Measurements from ENCODE around the gene SLC38A11.

The SLC38A11 gene

GRCh38 chr2:164887434-164888144 lies 67.7 kb downstream of the SLC38A11 start:
- H3K4me1 ChIP-seq (ENCODE audit: control insufficient read depth, insufficient read depth, low read length), result no peaks in the 10 kb centered on the region
- H3K9me3 ChIP-seq (ENCODE audit: control insufficient read depth, insufficient read depth, low read length), result no peaks in the 10 kb centered on the region
- no peaks in the 10 kb centered on the region for H3K27me3 ChIP-seq (ENCODE audit: control insufficient read depth, insufficient read depth, low read length)
- no peak overlapping the region for H3K4me3 ChIP-seq (ENCODE audit: low read depth, low read length)
- H3K9ac ChIP-seq (ENCODE audit: low read depth, low read length), result no peak overlapping the region
- no peaks in the 10 kb centered on the region for H3K36me3 ChIP-seq (ENCODE audit: control insufficient read depth, insufficient read depth, low read length)

GRCh38 chr2:164882276-164882675 lies 73.0 kb downstream of the SLC38A11 start:
- no peaks in the 10 kb centered on the region for H3K36me3 ChIP-seq (ENCODE audit: control insufficient read depth, insufficient read depth, low read length)
- no peak overlapping the region for H3K4me3 ChIP-seq (ENCODE audit: low read depth, low read length)
- no peaks in the 10 kb centered on the region for H3K9me3 ChIP-seq (ENCODE audit: control insufficient read depth, insufficient read depth, low read length)
- no peak overlapping the region for H3K9ac ChIP-seq (ENCODE audit: low read depth, low read length)
- no peaks in the 10 kb centered on the region for H3K4me1 ChIP-seq (ENCODE audit: control insufficient read depth, insufficient read depth, low read length)
- H3K27me3 ChIP-seq (ENCODE audit: control insufficient read depth, insufficient read depth, low read length), result no peaks in the 10 kb centered on the region

- Histone ChIP-seq H3K9ac (ENCODE audit: low read depth, low read length) (no peak overlapping the region), H3K36me3 (ENCODE audit: control insufficient read depth, insufficient read depth, low read length) (no peaks in the 10 kb centered on the region), H3K4me1 (ENCODE audit: control insufficient read depth, insufficient read depth, low read length) (no peaks in the 10 kb centered on the region), H3K4me3 (ENCODE audit: low read depth, low read length) (no peak overlapping the region), H3K9me3 (ENCODE audit: control insufficient read depth, insufficient read depth, low read length) (no peaks in the 10 kb centered on the region), H3K27me3 (ENCODE audit: control insufficient read depth, insufficient read depth, low read length) (no peaks in the 10 kb centered on the region)
These were observed 73.8 kb downstream of the SLC38A11 start for GRCh38 chr2:164881524-164881923.

GRCh38 chr2:164879901-164880535 lies 75.3 kb downstream of the SLC38A11 start:
- H3K27me3 ChIP-seq (ENCODE audit: control insufficient read depth, insufficient read depth, low read length), result no peaks in the 10 kb centered on the region
- no peaks in the 10 kb centered on the region for H3K4me1 ChIP-seq (ENCODE audit: control insufficient read depth, insufficient read depth, low read length)
- H3K36me3 ChIP-seq (ENCODE audit: control insufficient read depth, insufficient read depth, low read length), result no peaks in the 10 kb centered on the region
- no peak overlapping the region for H3K4me3 ChIP-seq (ENCODE audit: low read depth, low read length)
- no peaks in the 10 kb centered on the region for H3K9me3 ChIP-seq (ENCODE audit: control insufficient read depth, insufficient read depth, low read length)
- no peak overlapping the region for H3K9ac ChIP-seq (ENCODE audit: low read depth, low read length)

GRCh38 chr2:164877927-164878326 lies 77.4 kb downstream of the SLC38A11 start:
- no peaks in the 10 kb centered on the region for H3K36me3 ChIP-seq (ENCODE audit: control insufficient read depth, insufficient read depth, low read length)
- no peaks in the 10 kb centered on the region for H3K9me3 ChIP-seq (ENCODE audit: control insufficient read depth, insufficient read depth, low read length)
- no peak overlapping the region for H3K9ac ChIP-seq (ENCODE audit: low read depth, low read length)
- H3K4me3 ChIP-seq (ENCODE audit: low read depth, low read length), result no peak overlapping the region
- H3K4me1 ChIP-seq (ENCODE audit: control insufficient read depth, insufficient read depth, low read length), result no peaks in the 10 kb centered on the region
- no peaks in the 10 kb centered on the region for H3K27me3 ChIP-seq (ENCODE audit: control insufficient read depth, insufficient read depth, low read length)

- Histone ChIP-seq H3K9ac (ENCODE audit: low read depth, low read length) (no peak overlapping the region), H3K4me3 (ENCODE audit: low read depth, low read length) (no peak overlapping the region), H3K27me3 (ENCODE audit: control insufficient read depth, insufficient read depth, low read length) (no peaks in the 10 kb centered on the region), H3K9me3 (ENCODE audit: control insufficient read depth, insufficient read depth, low read length) (no peaks in the 10 kb centered on the region), H3K4me1 (ENCODE audit: control insufficient read depth, insufficient read depth, low read length) (no peaks in the 10 kb centered on the region), H3K36me3 (ENCODE audit: control insufficient read depth, insufficient read depth, low read length) (no peaks in the 10 kb centered on the region)
These were observed 78.2 kb downstream of the SLC38A11 start for GRCh38 chr2:164877169-164877568.

- no peaks in the 10 kb centered on the region for H3K36me3 ChIP-seq (ENCODE audit: control insufficient read depth, insufficient read depth, low read length)
- no peak overlapping the region for H3K9ac ChIP-seq (ENCODE audit: low read depth, low read length)
- H3K27me3 ChIP-seq (ENCODE audit: control insufficient read depth, insufficient read depth, low read length), result no peaks in the 10 kb centered on the region
- no peaks in the 10 kb centered on the region for H3K4me1 ChIP-seq (ENCODE audit: control insufficient read depth, insufficient read depth, low read length)
- no peaks in the 10 kb centered on the region for H3K9me3 ChIP-seq (ENCODE audit: control insufficient read depth, insufficient read depth, low read length)
- no peak overlapping the region for H3K4me3 ChIP-seq (ENCODE audit: low read depth, low read length)
These were observed 79.8 kb downstream of the SLC38A11 start for GRCh38 chr2:164875334-164876205.

GRCh38 chr2:164873210-164873908 lies 82.0 kb downstream of the SLC38A11 start:
- Histone ChIP-seq H3K4me1 (ENCODE audit: control insufficient read depth, insufficient read depth, low read length) (no peaks in the 10 kb centered on the region), H3K9me3 (ENCODE audit: control insufficient read depth, insufficient read depth, low read length) (no peaks in the 10 kb centered on the region), H3K9ac (ENCODE audit: low read depth, low read length) (no peak overlapping the region), H3K36me3 (ENCODE audit: control insufficient read depth, insufficient read depth, low read length) (no peaks in the 10 kb centered on the region), H3K4me3 (ENCODE audit: low read depth, low read length) (no peak overlapping the region), H3K27me3 (ENCODE audit: control insufficient read depth, insufficient read depth, low read length) (no peaks in the 10 kb centered on the region)

GRCh38 chr2:164871404-164871803 lies 83.9 kb downstream of the SLC38A11 start:
- Histone ChIP-seq H3K27me3 (ENCODE audit: control insufficient read depth, insufficient read depth, low read length) (no peaks in the 10 kb centered on the region), H3K36me3 (ENCODE audit: control insufficient read depth, insufficient read depth, low read length) (no peaks in the 10 kb centered on the region), H3K4me1 (ENCODE audit: control insufficient read depth, insufficient read depth, low read length) (no peaks in the 10 kb centered on the region), H3K4me3 (ENCODE audit: low read depth, low read length) (no peak overlapping the region), H3K9ac (ENCODE audit: low read depth, low read length) (no peak overlapping the region), H3K9me3 (ENCODE audit: control insufficient read depth, insufficient read depth, low read length) (no peaks in the 10 kb centered on the region)

- Histone ChIP-seq H3K9ac (ENCODE audit: low read depth, low read length) (no peak overlapping the region), H3K36me3 (ENCODE audit: control insufficient read depth, insufficient read depth, low read length) (no peaks in the 10 kb centered on the region), H3K27me3 (ENCODE audit: control insufficient read depth, insufficient read depth, low read length) (no peaks in the 10 kb centered on the region), H3K4me3 (ENCODE audit: low read depth, low read length) (no peak overlapping the region), H3K4me1 (ENCODE audit: control insufficient read depth, insufficient read depth, low read length) (no peaks in the 10 kb centered on the region), H3K9me3 (ENCODE audit: control insufficient read depth, insufficient read depth, low read length) (no peaks in the 10 kb centered on the region)
These were observed 85.9 kb downstream of the SLC38A11 start for GRCh38 chr2:164869420-164869772.

GRCh38 chr2:164868563-164869419 lies 86.5 kb downstream of the SLC38A11 start:
- Histone ChIP-seq H3K4me3 (ENCODE audit: low read depth, low read length) (no peak overlapping the region), H3K27me3 (ENCODE audit: control insufficient read depth, insufficient read depth, low read length) (no peaks in the 10 kb centered on the region), H3K9me3 (ENCODE audit: control insufficient read depth, insufficient read depth, low read length) (no peaks in the 10 kb centered on the region), H3K36me3 (ENCODE audit: control insufficient read depth, insufficient read depth, low read length) (no peaks in the 10 kb centered on the region), H3K4me1 (ENCODE audit: control insufficient read depth, insufficient read depth, low read length) (no peaks in the 10 kb centered on the region), H3K9ac (ENCODE audit: low read depth, low read length) (no peak overlapping the region)
